GM19463 (cell line): ENCODE measurements around the gene NDOR1.
"Not testable (repeated sequence)": the region's sequence is repeated elsewhere in the genome, so short reads cannot be mapped to it uniquely, and the experiment has no call there.

ENCODE experiments used
- ATAC-seq: cut with Tn5 transposase; IDR thresholded peaks from one replicate; pipeline ENCODE4 v1.9.1; 2021; ENCODE audit warnings: mild to moderate bottlenecking, moderate library complexity; ENCODE audit not compliant: unreplicated experiment

NDOR1 gene

GRCh38 chr9:137256362-137256761 is 50.9 kb downstream of the NDOR1 start:
- no peak for ATAC-seq

- no peak for ATAC-seq
Measured at GRCh38 chr9:137256856-137257255, 51.4 kb downstream of the NDOR1 start.

- not testable (repeated sequence) for ATAC-seq
Measured at GRCh38 chr9:137262173-137262908, 56.8 kb downstream of the NDOR1 start.

GRCh38 chr9:137262909-137263285 is 57.4 kb downstream of the NDOR1 start:
- ATAC-seq = no peak

- ATAC-seq = no peak
Measured at GRCh38 chr9:137263506-137263905, 58.0 kb downstream of the NDOR1 start.

GRCh38 chr9:137264067-137264466 is 58.6 kb downstream of the NDOR1 start:
- no peak for ATAC-seq

GRCh38 chr9:137265496-137266161 is 60.1 kb downstream of the NDOR1 start:
- no peak for ATAC-seq

- no peak for ATAC-seq
Measured at GRCh38 chr9:137266162-137266527, 60.6 kb downstream of the NDOR1 start.
